GM21381 (cell line): ENCODE data around the gene AXL.
"Not testable (repeated sequence)": the region's sequence is repeated elsewhere in the genome, so short reads cannot be mapped to it uniquely, and the experiment has no call there.

Experiments used
- ATAC-seq: cut with Tn5 transposase; IDR thresholded peaks from one replicate; pipeline ENCODE4 v1.9.1; 2021; ENCODE audit warnings: mild to moderate bottlenecking, moderate library complexity; ENCODE audit not compliant: unreplicated experiment

AXL gene

GRCh38 chr19:41269055-41269454 lies 50.0 kb downstream of the AXL start:
- no peak for ATAC-seq

GRCh38 chr19:41269571-41269970 lies 50.5 kb downstream of the AXL start:
- ATAC-seq = no peak

GRCh38 chr19:41273076-41273475 lies 54.1 kb downstream of the AXL start:
- no peak for ATAC-seq

- no peak for ATAC-seq
Observed at GRCh38 chr19:41274802-41275201, 55.8 kb downstream of the AXL start.

- no peak for ATAC-seq
Observed at GRCh38 chr19:41276231-41276630, 57.2 kb downstream of the AXL start.

GRCh38 chr19:41278478-41278877 lies 59.5 kb downstream of the AXL start:
- ATAC-seq = no peak

- no peak for ATAC-seq
Observed at GRCh38 chr19:41288673-41289530, 69.9 kb downstream of the AXL start.

- not testable (repeated sequence) for ATAC-seq
Observed at GRCh38 chr19:41289814-41290213, 70.8 kb downstream of the AXL start.

GRCh38 chr19:41294393-41294792 lies 75.4 kb downstream of the AXL start:
- no peak for ATAC-seq

- ATAC-seq = no peak
Observed at GRCh38 chr19:41295499-41295898, 76.5 kb downstream of the AXL start.

- no peak for ATAC-seq
Observed at GRCh38 chr19:41296433-41296871, 77.4 kb downstream of the AXL start.

GRCh38 chr19:41297628-41298347 lies 78.8 kb downstream of the AXL start:
- ATAC-seq = peak; percentile 78

- peak; percentile 18 for ATAC-seq
Observed at GRCh38 chr19:41298348-41298964, 79.4 kb downstream of the AXL start.

- ATAC-seq = no peak
Observed at GRCh38 chr19:41299046-41299754, 80.2 kb downstream of the AXL start.

GRCh38 chr19:41299755-41300089 lies 80.7 kb downstream of the AXL start:
- ATAC-seq = no peak

GRCh38 chr19:41300555-41300954 lies 81.5 kb downstream of the AXL start:
- no peak for ATAC-seq

GRCh38 chr19:41302624-41303351 lies 83.8 kb downstream of the AXL start:
- no peak for ATAC-seq

GRCh38 chr19:41303954-41304353 lies 84.9 kb downstream of the AXL start:
- ATAC-seq = no peak

- ATAC-seq = no peak
Observed at GRCh38 chr19:41304706-41305483, 85.9 kb downstream of the AXL start.
